Activated CD4-positive, alpha-beta T cell treated with anti-CD3 and anti-CD28 coated beads, Interleukin-2, Interleukin-4, amounts not matched to agents 100 ng/mL and 50 ng/mL, durations not matched to agents 16 hours and 8 hours (primary cell): ENCODE results near the gene YEATS2.

Experiments
- DNase-seq: peaks from one replicate; pipeline ENCODE4 v3.0.0-alpha.2; 2020; ENCODE audit warnings: low spot score

YEATS2 gene

GRCh38 chr3:183812761-183813445, 115.3 kb downstream of the YEATS2 start:
- DNase-seq: no peak

GRCh38 chr3:183814240-183814639, 116.6 kb downstream of the YEATS2 start:
- DNase-seq: no peak

- no peak for DNase-seq
Measured at GRCh38 chr3:183815563-183815940, 118.0 kb downstream of the YEATS2 start.

GRCh38 chr3:183815951-183816475, 118.4 kb downstream of the YEATS2 start:
- DNase-seq: no peak

GRCh38 chr3:183816681-183817510, 119.3 kb downstream of the YEATS2 start:
- DNase-seq: no peak

- no peak for DNase-seq
Measured at GRCh38 chr3:183817639-183818038, 120.0 kb downstream of the YEATS2 start.

GRCh38 chr3:183818041-183818620, 120.5 kb downstream of the YEATS2 start:
- DNase-seq: no peak

- DNase-seq: no peak
Measured at GRCh38 chr3:183818706-183819624, 121.4 kb downstream of the YEATS2 start.

- DNase-seq: no peak
Measured at GRCh38 chr3:183819831-183820230, 122.2 kb downstream of the YEATS2 start.

GRCh38 chr3:183822631-183823030, 125.0 kb downstream of the YEATS2 start:
- no peak for DNase-seq

GRCh38 chr3:183823963-183824362, 126.4 kb downstream of the YEATS2 start:
- DNase-seq: no peak

GRCh38 chr3:183824761-183825455, 127.3 kb downstream of the YEATS2 start:
- DNase-seq: no peak

- DNase-seq: peak; percentile 14
Measured at GRCh38 chr3:183825456-183826161, 128.0 kb downstream of the YEATS2 start, which contains the start of gene MAP6D1. Gene MAP6D1 (minus strand): TSS chr3:183825577. CDS start chr3:183825547, 30 bp downstream.

GRCh38 chr3:183826448-183827250, 129.1 kb downstream of the YEATS2 start:
- DNase-seq: no peak

GRCh38 chr3:183827809-183828537, 130.4 kb downstream of the YEATS2 start:
- DNase-seq: no peak

- no peak for DNase-seq
Measured at GRCh38 chr3:183828538-183828870, 130.9 kb downstream of the YEATS2 start.

- DNase-seq: no peak
Measured at GRCh38 chr3:183829466-183829865, 131.9 kb downstream of the YEATS2 start.

- DNase-seq: no peak
Measured at GRCh38 chr3:183830187-183830586, 132.6 kb downstream of the YEATS2 start.

- DNase-seq: no peak
Measured at GRCh38 chr3:183833516-183833915, 135.9 kb downstream of the YEATS2 start.
